ENCODE measurements around the gene CIDEA. TPM values are rescaled to one million over a fixed set of nuclear protein-coding genes. Genes with fewer than 3 reads are reported as not detected.
"Not testable (repeated sequence)": the region's sequence is repeated elsewhere in the genome, so short reads cannot be mapped to it uniquely, and the experiment has no call there.

CIDEA gene
- polyA plus RNA-seq, 3 donors = not detected

- H4K20me1 ChIP-seq (ENCODE audit: insufficient read depth, low read length); H3K9ac ChIP-seq (ENCODE audit: insufficient read depth, low read length, poor library complexity, severe bottlenecking); H3K27me3 ChIP-seq (ENCODE audit: control insufficient read depth in 2 of 2, insufficient read depth in 2 of 2, low read length in 2 of 2); H3K9me3 Mint-ChIP-seq; H3K4me1 Mint-ChIP-seq; H2AFZ ChIP-seq (ENCODE audit: insufficient read depth, low read depth, low read length, poor library complexity, severe bottlenecking); H3K9me3 ChIP-seq (replicated peaks in 1 of 2; ENCODE audit: control insufficient read depth in 1 of 2, insufficient read depth in 1 of 2, low read length in 2 of 2); DNase-seq; H3K4me3 Mint-ChIP-seq; H3K27me3 Mint-ChIP-seq (ENCODE audit: low read depth in 3 of 3); H3K27ac Mint-ChIP-seq; H3K36me3 ChIP-seq (replicated peaks in 1 of 2; ENCODE audit: control insufficient read depth in 1 of 2, insufficient read depth in 2 of 2, low read length in 2 of 2); intact Hi-C loops (cut with micrococcal nuclease); H3K27ac ChIP-seq (ENCODE audit: low read depth in 1 of 2, low read length in 2 of 2); H3K4me1 ChIP-seq (ENCODE audit: control insufficient read depth in 1 of 2, insufficient read depth in 2 of 2, low read length in 2 of 2); H3K36me3 Mint-ChIP-seq; H3K79me2 ChIP-seq (ENCODE audit: insufficient read depth, low read length); H3K4me3 ChIP-seq (replicated peaks in 1 of 3; ENCODE audit: low read depth in 2 of 3, low read length in 3 of 3); H3K4me2 ChIP-seq (replicated peaks; ENCODE audit: extremely low read depth, low read length, poor library complexity, severe bottlenecking): not testable (repeated sequence)
- no CpG with 5 or more reads among the region's 1 CpG for WGBS (ENCODE audit: insufficient coverage)
Observed at GRCh38 chr18:12223326-12223725, 30.8 kb upstream of the CIDEA start.

- H3K9me3 Mint-ChIP-seq; H3K27me3 ChIP-seq (ENCODE audit: control insufficient read depth in 2 of 2, insufficient read depth in 2 of 2, low read length in 2 of 2); H3K4me1 Mint-ChIP-seq; intact Hi-C loops (cut with micrococcal nuclease); H3K27ac ChIP-seq (ENCODE audit: low read depth in 1 of 2, low read length in 2 of 2); H3K36me3 ChIP-seq (replicated peaks in 1 of 2; ENCODE audit: control insufficient read depth in 1 of 2, insufficient read depth in 2 of 2, low read length in 2 of 2); H3K27ac Mint-ChIP-seq; H3K4me3 Mint-ChIP-seq; H3K9me3 ChIP-seq (replicated peaks in 1 of 2; ENCODE audit: control insufficient read depth in 1 of 2, insufficient read depth in 1 of 2, low read length in 2 of 2); H2AFZ ChIP-seq (ENCODE audit: insufficient read depth, low read depth, low read length, poor library complexity, severe bottlenecking); H3K4me3 ChIP-seq (replicated peaks in 1 of 3; ENCODE audit: low read depth in 2 of 3, low read length in 3 of 3); H3K79me2 ChIP-seq (ENCODE audit: insufficient read depth, low read length); H3K9ac ChIP-seq (ENCODE audit: insufficient read depth, low read length, poor library complexity, severe bottlenecking); H3K4me1 ChIP-seq (ENCODE audit: control insufficient read depth in 1 of 2, insufficient read depth in 2 of 2, low read length in 2 of 2); H4K20me1 ChIP-seq (ENCODE audit: insufficient read depth, low read length); DNase-seq; H3K36me3 Mint-ChIP-seq; H3K27me3 Mint-ChIP-seq (ENCODE audit: low read depth in 3 of 3); H3K4me2 ChIP-seq (replicated peaks; ENCODE audit: extremely low read depth, low read length, poor library complexity, severe bottlenecking): not testable (repeated sequence)
- no CpG with 5 or more reads among the region's 2 CpGs for WGBS (ENCODE audit: insufficient coverage)
Observed at GRCh38 chr18:12226807-12227206, 27.4 kb upstream of the CIDEA start.

- H3K79me2 ChIP-seq (ENCODE audit: insufficient read depth, low read length); H3K27me3 ChIP-seq (ENCODE audit: control insufficient read depth in 2 of 2, insufficient read depth in 2 of 2, low read length in 2 of 2); H3K4me3 ChIP-seq (replicated peaks in 1 of 3; ENCODE audit: low read depth in 2 of 3, low read length in 3 of 3); H3K9me3 ChIP-seq (replicated peaks in 1 of 2; ENCODE audit: control insufficient read depth in 1 of 2, insufficient read depth in 1 of 2, low read length in 2 of 2); H3K27ac ChIP-seq (ENCODE audit: low read depth in 1 of 2, low read length in 2 of 2); H3K4me1 Mint-ChIP-seq; H3K4me1 ChIP-seq (ENCODE audit: control insufficient read depth in 1 of 2, insufficient read depth in 2 of 2, low read length in 2 of 2); H3K9me3 Mint-ChIP-seq; DNase-seq; H3K4me2 ChIP-seq (replicated peaks; ENCODE audit: extremely low read depth, low read length, poor library complexity, severe bottlenecking); H3K27me3 Mint-ChIP-seq (ENCODE audit: low read depth in 3 of 3); H3K36me3 ChIP-seq (replicated peaks in 1 of 2; ENCODE audit: control insufficient read depth in 1 of 2, insufficient read depth in 2 of 2, low read length in 2 of 2); intact Hi-C loops (cut with micrococcal nuclease); H3K4me3 Mint-ChIP-seq; H3K27ac Mint-ChIP-seq; H3K9ac ChIP-seq (ENCODE audit: insufficient read depth, low read length, poor library complexity, severe bottlenecking); H2AFZ ChIP-seq (ENCODE audit: insufficient read depth, low read depth, low read length, poor library complexity, severe bottlenecking); H4K20me1 ChIP-seq (ENCODE audit: insufficient read depth, low read length); H3K36me3 Mint-ChIP-seq: not testable (repeated sequence)
- WGBS (ENCODE audit: insufficient coverage) = no CpG with 5 or more reads among the region's 27 CpGs
Observed at GRCh38 chr18:12227399-12228186, 26.6 kb upstream of the CIDEA start.

- WGBS (ENCODE audit: insufficient coverage) = no CpG with 5 or more reads among the region's 3 CpGs
- DNase-seq; H3K27me3 Mint-ChIP-seq (ENCODE audit: low read depth in 3 of 3): not testable (repeated sequence)
Observed at GRCh38 chr18:12228308-12228707, 25.9 kb upstream of the CIDEA start.

More at GRCh38 chr18:12228308-12228707, 25.9 kb upstream of the CIDEA start:
- H3K4me3 ChIP-seq (replicated peaks in 1 of 3; ENCODE audit: low read depth in 2 of 3, low read length in 3 of 3); H3K9ac ChIP-seq (ENCODE audit: insufficient read depth, low read length, poor library complexity, severe bottlenecking); intact Hi-C loops (cut with micrococcal nuclease); H3K4me3 Mint-ChIP-seq; H3K79me2 ChIP-seq (ENCODE audit: insufficient read depth, low read length); H2AFZ ChIP-seq (ENCODE audit: insufficient read depth, low read depth, low read length, poor library complexity, severe bottlenecking); H3K36me3 ChIP-seq (replicated peaks in 1 of 2; ENCODE audit: control insufficient read depth in 1 of 2, insufficient read depth in 2 of 2, low read length in 2 of 2); H3K27ac ChIP-seq (ENCODE audit: low read depth in 1 of 2, low read length in 2 of 2); H3K4me1 Mint-ChIP-seq; H4K20me1 ChIP-seq (ENCODE audit: insufficient read depth, low read length); H3K27me3 ChIP-seq (ENCODE audit: control insufficient read depth in 2 of 2, insufficient read depth in 2 of 2, low read length in 2 of 2); H3K36me3 Mint-ChIP-seq; H3K9me3 Mint-ChIP-seq; H3K27ac Mint-ChIP-seq; H3K9me3 ChIP-seq (replicated peaks in 1 of 2; ENCODE audit: control insufficient read depth in 1 of 2, insufficient read depth in 1 of 2, low read length in 2 of 2); H3K4me2 ChIP-seq (replicated peaks; ENCODE audit: extremely low read depth, low read length, poor library complexity, severe bottlenecking); H3K4me1 ChIP-seq (ENCODE audit: control insufficient read depth in 1 of 2, insufficient read depth in 2 of 2, low read length in 2 of 2): not testable (repeated sequence)

All from CD14-positive monocyte (primary cell).